HG03457 (cell line): Measurements from ENCODE around the gene RECQL5.
A peak's percentile ranks its signal among the peaks of the same experiment; 100 is the strongest.

Source experiments
- ATAC-seq: cut with Tn5 transposase; IDR thresholded peaks from one replicate; pipeline ENCODE4 v1.9.1; 2021; ENCODE audit warnings: moderate number of reproducible peaks; ENCODE audit not compliant: unreplicated experiment

RECQL5 gene

GRCh38 chr17:75688209-75688825 lies 21.4 kb upstream of the RECQL5 start:
- no peak for ATAC-seq

- ATAC-seq = no peak
Observed at GRCh38 chr17:75685499-75685898, 18.5 kb upstream of the RECQL5 start.

DNA sequence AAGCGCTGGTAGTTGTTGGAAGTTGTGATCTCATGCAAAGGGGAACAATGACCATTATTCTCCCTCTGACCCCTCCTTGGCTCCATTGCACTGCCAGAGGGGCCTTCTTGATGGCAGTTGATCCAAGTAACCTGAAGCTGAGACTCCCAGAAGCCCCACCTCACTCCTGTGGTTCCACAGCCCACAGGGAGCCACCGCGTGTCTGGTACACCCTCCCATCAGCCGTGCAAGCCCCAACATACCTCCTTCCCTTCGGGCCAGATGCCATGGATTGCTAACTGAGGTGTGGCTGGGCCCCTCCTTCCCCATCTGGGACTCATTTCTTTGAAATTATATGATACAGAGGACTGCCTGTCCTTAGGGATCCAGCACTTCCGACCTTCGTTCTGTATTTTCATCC lies 18.0 kb upstream of the RECQL5 start:
- no peak for ATAC-seq

- no peak for ATAC-seq
Observed at GRCh38 chr17:75684249-75684648, 17.3 kb upstream of the RECQL5 start.

DNA sequence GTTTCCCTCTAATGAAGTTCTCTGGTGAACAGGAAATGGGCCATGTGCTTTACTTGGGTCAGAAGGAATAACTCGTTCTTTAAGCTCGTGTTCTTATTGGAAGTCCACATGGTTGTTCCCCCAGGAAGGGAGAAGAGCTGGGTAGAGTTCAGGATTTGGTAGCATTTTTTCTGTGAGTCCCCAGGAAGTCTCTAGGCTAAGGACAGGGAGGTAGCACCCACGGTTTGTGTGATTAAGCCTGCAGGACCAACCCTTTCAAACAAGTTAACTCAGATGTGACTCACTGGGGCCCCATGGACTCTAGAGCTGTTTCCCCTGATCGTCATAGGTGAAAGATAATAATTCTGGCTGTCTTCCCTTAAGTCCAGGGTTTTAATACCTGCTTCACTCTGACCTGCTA lies 16.6 kb upstream of the RECQL5 start:
- no peak for ATAC-seq

- ATAC-seq = no peak
Observed at GRCh38 chr17:75681289-75681688, 14.3 kb upstream of the RECQL5 start.

- no peak for ATAC-seq
Observed at GRCh38 chr17:75680431-75680830, 13.5 kb upstream of the RECQL5 start.

GRCh38 chr17:75679706-75680211 lies 12.8 kb upstream of the RECQL5 start:
- ATAC-seq = no peak

DNA sequence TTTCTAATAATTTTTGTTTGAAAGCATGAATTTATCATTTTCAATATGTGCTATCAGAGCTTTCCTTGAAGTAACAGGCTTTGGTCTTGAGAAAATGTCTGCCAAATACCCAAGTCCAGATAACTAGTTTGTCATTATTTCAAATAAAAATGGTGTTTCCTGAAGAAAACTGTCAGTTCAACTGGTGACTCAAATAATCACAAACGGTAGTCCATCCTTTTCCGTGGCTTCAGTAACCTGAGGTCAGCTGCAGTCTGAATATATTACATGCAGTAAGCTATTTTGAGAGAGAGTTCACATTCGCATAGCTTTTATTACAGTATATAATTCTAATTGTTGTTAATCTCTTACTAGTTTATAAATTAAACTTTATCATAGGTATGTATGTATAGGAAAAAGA lies 9.5 kb upstream of the RECQL5 start:
- ATAC-seq = no peak

DNA sequence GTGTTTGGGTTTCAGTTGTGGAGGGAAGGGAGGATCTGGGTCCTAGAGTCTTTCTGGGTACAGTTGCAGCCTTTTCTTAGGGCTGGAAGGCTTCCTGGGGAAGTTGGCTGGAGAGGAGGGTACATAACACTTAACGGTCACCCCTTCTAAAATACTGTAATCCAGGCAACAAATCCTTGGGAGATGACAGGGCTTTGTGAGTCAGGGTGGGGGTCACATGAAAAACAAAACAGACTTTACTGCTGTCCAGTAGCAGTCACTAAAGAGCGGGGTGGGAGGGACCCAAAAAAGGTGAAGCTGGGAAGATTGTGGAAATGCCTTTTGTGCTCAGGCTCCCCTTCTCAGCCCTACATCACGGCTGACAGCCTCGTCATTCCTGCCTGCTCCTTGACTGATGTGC lies 6.5 kb upstream of the RECQL5 start:
- no peak for ATAC-seq

GRCh38 chr17:75672011-75672410 lies 5.1 kb upstream of the RECQL5 start:
- no peak for ATAC-seq

DNA sequence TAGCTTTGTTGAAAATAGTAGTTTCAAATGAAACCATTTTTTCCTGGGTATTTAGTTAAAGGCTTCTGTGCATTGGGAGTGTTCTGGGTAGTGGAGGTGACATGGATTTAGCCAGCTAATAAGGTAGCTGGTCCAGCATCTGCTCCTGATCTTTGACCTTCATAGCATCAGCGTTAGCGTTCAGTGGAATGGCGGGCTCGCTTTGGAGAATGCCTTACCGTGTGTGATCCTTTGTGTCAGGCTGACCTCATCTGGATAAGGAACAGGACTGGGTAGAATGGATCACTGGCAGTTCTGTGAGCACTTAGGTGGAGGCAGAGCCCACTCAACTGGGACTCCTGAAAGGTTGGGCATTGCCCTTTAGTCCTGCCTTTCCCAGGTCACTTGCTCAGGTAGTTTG lies 3.9 kb upstream of the RECQL5 start:
- no peak for ATAC-seq

DNA sequence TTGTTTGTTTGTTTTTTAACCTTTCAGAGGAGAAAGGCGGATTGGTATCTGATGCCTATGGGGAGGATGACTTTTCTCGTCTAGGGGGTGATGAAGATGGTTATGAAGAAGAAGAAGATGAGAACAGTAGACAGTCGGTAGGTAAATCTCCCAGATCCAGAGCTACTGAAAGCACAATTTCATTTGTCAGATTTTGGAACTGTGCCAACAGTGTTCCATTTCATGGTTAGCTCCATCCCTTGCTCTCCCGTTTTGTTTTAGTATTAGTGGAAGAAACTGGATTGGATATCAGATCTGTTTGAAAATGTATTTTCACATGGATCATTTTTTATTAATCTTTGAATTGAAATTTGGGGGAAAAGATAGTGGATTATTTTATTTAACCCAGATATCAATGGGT lies 1.5 kb upstream of the RECQL5 start:
- no peak for ATAC-seq

GRCh38 chr17:75667825-75668224 lies 871 bp upstream of the RECQL5 start:
- no peak for ATAC-seq

DNA sequence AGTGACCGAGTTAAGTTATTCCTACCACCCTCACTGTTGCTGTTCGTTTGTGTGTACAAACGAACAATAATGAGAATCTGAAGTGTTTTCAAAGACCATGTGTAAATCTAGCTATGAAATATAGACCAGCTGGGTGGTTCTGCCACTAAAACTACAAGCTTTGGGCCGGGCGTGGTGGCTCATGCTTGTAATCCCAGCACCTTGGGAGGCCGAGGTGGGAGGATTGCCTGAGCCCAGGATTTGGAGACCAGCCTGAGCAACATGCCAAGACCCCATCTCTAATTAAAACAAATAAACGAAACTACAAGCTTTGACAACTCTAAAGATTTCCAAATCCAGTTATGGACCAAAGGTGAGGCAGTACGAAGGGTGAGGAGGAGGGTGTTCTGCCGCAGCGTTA lies 973 bp downstream of the RECQL5 start:
- ATAC-seq = no peak

DNA sequence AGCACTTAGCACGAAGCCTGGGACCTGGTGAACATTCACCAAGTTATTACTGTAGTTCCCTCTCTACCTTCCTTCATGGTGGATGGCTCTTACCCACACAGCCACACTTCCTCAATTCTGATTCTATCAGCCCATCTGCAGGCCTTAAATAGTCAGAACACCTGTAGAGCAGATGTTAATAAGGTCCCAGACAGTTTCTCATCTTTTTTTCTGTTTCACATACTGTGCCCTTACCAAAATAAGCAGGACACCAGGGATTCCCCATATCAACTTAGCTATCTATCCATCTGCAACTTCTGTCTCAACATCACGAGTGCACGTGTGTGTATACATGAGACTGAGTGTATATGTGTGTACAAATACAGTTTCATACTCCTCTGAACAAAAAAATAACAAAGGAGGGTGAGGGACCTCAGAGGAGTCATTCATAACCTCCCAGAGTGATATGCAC lies 2.8 kb downstream of the RECQL5 start:
- ATAC-seq = peak; percentile 53

GRCh38 chr17:75662511-75662910 lies 4.4 kb downstream of the RECQL5 start:
- no peak for ATAC-seq

DNA sequence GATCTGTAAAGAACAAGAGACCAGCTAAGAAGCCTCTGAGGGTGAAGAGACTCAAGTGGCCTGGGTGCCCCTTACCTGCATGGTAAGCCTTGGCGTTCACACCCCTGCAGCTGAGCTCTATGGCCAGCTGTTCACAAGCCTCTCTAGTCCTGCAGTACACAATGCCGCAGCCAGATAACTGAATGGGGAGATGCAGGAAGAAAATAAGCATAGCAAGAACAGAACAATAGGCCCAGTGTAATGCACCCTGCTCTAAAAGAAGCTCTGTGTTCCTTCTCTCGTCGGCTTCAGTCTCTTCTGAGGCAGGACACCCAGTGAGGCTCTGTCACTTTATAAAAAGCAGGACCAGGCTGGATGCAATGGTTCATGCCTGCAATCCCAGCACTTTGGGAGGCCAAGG lies 5.4 kb downstream of the RECQL5 start:
- no peak for ATAC-seq

- ATAC-seq = no peak
Observed at GRCh38 chr17:75658237-75658636, 8.7 kb downstream of the RECQL5 start.

DNA sequence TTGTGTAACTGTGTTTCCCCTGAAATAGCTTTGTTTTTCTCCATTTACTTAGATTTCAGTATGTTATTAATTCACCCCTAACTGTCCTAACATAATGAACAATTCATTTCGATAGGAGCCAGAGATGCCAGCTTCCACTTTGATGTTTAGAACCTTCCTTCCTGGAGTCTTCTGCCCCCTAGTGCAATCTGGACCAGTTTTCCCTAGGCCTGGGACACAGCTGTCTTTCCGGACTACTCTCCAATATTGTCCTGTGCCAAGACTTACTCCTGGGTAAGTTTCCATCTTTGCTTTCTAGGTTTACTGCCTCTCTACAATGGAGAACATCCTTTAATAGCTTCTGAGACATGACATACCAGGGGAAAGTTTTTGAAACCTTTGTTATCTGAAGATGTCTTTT lies 12.8 kb downstream of the RECQL5 start:
- ATAC-seq = no peak

DNA sequence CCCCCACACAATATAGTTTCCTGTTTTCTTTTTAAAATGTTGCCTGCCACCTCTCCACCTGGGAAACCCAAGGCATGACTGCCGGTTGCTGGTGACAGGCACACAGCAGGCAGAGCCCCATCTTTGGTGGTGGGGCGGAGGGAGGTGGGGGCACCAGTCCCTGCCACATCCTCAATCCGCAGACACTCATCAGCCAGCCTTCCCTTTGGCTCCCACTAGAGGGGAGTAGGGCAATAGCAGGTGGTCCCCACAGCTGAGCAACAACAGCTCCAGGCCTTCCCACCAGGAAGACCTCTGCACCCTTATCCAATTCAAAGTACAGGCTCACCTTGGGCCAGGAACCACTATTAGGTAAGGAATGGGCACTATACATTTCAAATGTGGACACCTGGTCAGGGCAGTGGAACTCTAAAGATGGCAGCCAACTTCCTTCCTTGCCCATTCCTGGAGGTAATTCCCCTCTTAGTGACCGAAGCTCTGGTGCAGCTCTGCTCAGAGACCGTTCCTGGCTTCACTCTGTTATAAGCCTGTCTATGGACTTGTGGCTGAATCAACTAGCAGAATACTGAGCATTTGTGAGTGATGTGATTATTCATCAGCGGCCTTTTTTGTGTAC lies 13.9 kb downstream of the RECQL5 start:
- ATAC-seq = no peak

DNA sequence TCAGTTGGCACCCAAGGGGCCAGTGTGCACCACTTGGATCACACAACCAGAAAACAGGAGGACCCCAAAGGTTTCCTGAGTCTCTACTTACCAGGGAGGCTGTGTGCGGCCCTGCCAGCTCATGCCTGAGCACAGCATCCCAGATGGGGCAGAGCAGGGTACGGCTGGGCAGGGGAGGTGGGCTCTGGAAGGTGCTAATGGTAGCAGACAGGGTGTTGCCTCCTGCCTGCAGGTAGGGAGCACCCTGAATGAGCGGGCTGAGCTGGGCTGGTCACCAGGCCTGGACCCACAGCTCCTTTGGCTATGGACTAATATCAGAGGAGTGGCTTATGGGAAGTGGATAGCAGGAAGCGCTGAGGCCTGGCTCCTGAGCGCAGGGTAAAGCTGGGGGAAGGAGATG lies 14.6 kb downstream of the RECQL5 start:
- ATAC-seq = no peak

DNA sequence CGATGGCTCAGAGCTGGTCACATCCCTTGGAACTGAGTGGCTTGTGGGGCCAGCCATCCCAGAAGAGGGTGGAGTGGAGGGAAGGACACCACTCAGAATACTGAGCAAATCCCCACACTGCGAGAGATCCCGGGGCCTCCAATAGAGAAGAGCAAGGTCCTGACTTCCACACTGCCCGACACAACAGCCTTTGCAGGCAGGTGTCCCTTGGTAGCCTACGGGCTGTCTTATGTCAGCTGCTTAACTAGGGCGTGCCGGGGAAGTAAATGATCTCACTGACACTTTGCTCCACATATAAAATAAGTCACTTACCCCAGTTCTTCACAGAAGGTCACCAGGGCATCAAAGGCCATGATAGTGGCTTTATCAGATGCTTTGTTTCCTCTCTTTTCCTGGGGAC lies 16.1 kb downstream of the RECQL5 start:
- ATAC-seq = no peak
